GM10248 (cell line): ENCODE data around the gene LHFPL6.

Experiments used
- CTCF ChIA-PET: fragments of 300-600 bp; sonication (Branson Sonifier 250); formaldehyde crosslinking; extraction: SDS; loops from one replicate; lab custom pipeline; 2021; ENCODE audit warnings: antibody characterized with exemption; lab: Yijun Ruan, JAX
- POLR2A ChIA-PET: fragments of 350-650 bp; sonication (Branson Sonifier 250); formaldehyde crosslinking; extraction: SDS; loops from one replicate; lab custom pipeline; 2020; ENCODE audit warnings: antibody characterized with exemption; lab: Yijun Ruan, JAX
- DNase-seq: peaks from one replicate; pipeline ENCODE4 v3.0.0; 2012; ENCODE audit errors: extremely low spot score
- CTCF ChIP-seq: IDR thresholded peaks from 2 replicates; pipeline ENCODE4 v1.5.1; 2012; ENCODE audit warnings: mild to moderate bottlenecking, low read depth; ENCODE audit errors: extremely low read depth, missing control alignments, control extremely low read depth

The LHFPL6 gene

GRCh38 chr13:39374741-39375189 is 228.2 kb downstream of the LHFPL6 start:
- no peak for DNase-seq
- CTCF ChIA-PET = interaction anchor here (0.9 to 2.1 kb wide), 2 partner anchors 13 to 14 kb away, joined by 3 to 6 read pairs; no protein-coding TSS in a partner anchor
- no peak for TF ChIP-seq CTCF
- POLR2A ChIA-PET = no interaction called here

GRCh38 chr13:39373145-39373544 is 229.8 kb downstream of the LHFPL6 start:
- no peak for DNase-seq
- TF ChIP-seq CTCF = no peak
- ChIA-PET CTCF (interaction anchor here (0.8 to 0.9 kb wide), 2 partner anchors 9 to 62 kb away, joined by 3 read pairs; no protein-coding TSS in a partner anchor), POLR2A (no interaction called here)

- ChIA-PET CTCF (no interaction called here), POLR2A (no interaction called here)
- DNase-seq = no peak
- TF ChIP-seq CTCF = no peak
Observed at GRCh38 chr13:39371706-39372105, 231.3 kb downstream of the LHFPL6 start.

GRCh38 chr13:39370554-39370953 is 232.4 kb downstream of the LHFPL6 start:
- no peak for TF ChIP-seq CTCF
- ChIA-PET POLR2A (no interaction called here), CTCF (interaction anchor here (1.7 kb wide), 1 partner anchor 20 kb away, joined by 3 read pairs; no protein-coding TSS in a partner anchor)
- no peak for DNase-seq

GRCh38 chr13:39370048-39370447 is 232.9 kb downstream of the LHFPL6 start:
- DNase-seq = no peak
- ChIA-PET POLR2A (no interaction called here), CTCF (interaction anchor here (1.7 kb wide), 1 partner anchor 20 kb away, joined by 3 read pairs; no protein-coding TSS in a partner anchor)
- TF ChIP-seq CTCF = no peak

DNA sequence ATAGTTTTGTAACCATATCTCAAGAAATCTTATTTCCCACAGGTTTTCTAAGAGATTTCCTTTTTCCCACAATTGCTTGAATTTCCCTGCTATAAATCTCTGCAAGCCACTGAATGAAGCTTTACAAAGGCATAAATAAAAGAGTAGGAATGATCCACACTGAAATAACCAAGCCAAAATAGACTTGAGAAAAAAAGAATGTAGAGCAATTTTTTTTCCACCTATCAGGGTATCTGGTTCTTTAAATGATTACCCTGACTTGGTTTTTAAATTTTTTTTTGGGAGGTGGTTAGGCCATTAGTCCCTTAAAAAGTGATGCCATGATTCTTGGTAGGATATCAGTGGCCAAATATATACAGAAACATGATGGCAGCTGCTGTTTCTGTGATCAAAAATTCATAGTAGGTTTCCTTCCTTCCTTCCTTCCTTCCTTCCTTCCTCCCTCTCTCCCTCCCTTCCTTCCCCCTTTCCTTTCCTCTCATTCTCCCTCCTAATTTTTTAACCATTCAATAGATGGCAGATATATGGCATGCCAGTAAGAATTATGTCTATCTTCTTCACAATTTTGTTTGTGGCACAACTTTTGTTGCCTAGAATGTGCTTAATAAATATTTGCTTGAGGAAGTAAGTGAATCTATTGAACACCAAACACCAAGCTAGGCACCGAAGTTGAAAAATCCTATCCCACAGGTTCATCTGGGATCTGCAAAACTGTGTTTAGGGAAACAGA is 233.7 kb downstream of the LHFPL6 start:
- no peak for TF ChIP-seq CTCF
- ChIA-PET CTCF (interaction anchor here (1.0 to 1.7 kb wide), 2 partner anchors 17 to 19 kb away, joined by 3 to 4 read pairs; no protein-coding TSS in a partner anchor), POLR2A (no interaction called here)
- no peak for DNase-seq
